GM18526 (cell line): ENCODE measurements around the gene ZNF574.

Experiments used
- POLR2A ChIP-seq: IDR thresholded peaks from 3 replicates; pipeline ENCODE4 v1.6.1; 2011; ENCODE audit not compliant: insufficient read length; ENCODE audit errors: extremely low read depth

Gene ZNF574

GRCh38 chr19:42088471-42089190 lies 12.7 kb downstream of the ZNF574 start:
- no peak for TF ChIP-seq POLR2A

- TF ChIP-seq POLR2A = no peak
Observed at GRCh38 chr19:42089191-42089750, 13.3 kb downstream of the ZNF574 start.

DNA sequence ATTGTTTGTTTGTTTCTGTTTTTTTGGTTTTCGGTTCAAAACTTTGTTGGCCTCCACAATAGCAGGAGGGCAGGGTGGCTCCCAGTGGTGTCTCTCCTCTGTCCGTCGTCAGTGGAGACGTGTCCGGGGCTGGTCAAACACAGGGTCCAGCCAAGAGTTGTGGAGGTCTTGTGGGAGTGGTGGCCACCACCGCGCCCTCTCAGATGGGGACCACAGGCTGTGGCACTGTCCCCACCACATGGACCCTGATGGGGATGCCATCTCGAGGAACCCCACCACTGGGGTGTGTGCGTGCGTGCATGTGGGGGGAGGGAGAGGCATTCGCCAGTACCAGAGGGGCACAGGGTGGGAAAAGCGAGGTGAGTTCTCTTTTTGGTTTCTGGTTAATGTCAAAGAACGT lies 13.8 kb downstream of the ZNF574 start:
- no peak for TF ChIP-seq POLR2A

GRCh38 chr19:42090672-42091071 lies 14.7 kb downstream of the ZNF574 start:
- no peak for TF ChIP-seq POLR2A

DNA sequence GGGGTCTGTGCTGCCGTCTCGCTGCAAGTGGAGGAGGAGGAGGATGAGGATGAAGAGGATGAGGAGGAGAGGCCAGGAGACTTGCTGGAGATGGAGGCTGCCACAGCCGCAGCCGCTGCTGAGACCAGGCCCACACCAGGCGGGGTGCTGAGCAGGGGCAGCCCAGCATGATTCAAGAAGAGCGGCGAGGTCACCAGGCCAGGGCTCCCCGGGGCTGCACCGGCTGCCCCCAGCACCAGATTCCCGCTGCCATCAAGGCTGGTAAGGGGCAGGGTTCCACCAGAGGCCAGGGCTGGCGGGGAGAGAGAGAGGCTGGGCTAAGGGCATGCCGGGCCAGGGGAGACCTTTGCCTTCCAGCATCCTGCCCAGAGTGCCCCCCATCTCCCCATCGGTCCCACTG lies 15.3 kb downstream of the ZNF574 start:
- TF ChIP-seq POLR2A = no peak

DNA sequence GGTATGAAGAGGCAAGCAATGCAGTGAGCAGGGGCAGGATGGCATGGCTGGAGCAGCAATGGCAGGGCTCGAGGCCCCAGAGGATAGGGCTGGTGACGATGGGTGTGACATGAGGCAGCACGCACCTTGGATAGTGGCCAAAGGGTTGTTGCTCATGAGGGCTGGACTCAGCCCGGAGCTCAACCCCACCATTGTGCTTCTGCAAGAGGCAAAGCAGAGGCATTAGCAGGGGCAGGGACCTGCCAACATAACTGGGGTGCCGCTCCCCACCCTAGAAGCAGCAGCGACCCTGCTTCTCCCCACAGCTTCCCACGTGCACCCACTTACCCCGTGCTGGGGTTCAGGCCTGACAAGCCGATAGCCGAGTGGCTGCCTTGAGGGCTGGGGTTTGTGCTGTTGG lies 15.8 kb downstream of the ZNF574 start:
- no peak for TF ChIP-seq POLR2A

DNA sequence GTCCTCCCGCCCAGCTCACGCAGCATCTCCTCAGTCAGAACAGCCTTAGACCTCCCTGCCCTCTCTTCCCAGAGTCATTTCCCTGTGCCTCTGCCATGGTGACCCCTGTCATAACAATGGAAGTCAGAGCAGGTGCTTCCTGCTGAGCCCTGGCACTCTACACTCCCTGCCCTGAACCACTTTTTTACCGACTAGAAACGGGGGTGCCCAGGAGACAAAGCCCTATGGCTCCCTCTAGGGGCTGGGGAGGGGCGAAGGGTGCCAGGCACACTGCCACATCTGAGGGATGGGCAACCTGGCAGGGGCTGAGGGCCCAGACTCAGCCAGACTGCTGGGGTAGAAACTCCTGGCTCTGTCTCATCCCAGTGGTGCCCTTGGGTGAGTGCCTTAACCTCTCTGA lies 16.4 kb downstream of the ZNF574 start:
- TF ChIP-seq POLR2A = no peak

DNA sequence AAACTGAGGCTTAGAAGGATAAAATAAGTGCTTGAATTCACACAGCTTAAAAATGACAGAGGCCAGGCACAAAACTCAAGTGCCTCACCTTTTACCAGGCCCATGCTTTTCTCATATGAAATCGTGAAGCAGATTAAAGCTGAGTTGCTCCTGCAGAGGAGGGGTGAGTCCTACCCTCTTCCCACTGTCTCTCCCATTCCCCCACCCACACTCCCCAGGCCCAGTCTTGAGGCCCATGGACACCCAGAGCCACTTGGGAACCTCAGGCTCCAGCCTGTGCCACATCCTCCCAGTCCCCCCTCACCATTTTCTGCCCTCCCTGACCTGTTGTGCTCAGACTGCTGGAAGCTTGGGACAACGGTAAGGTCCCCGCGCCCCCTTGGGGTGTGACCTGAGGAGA lies 17.5 kb downstream of the ZNF574 start:
- TF ChIP-seq POLR2A = no peak

- TF ChIP-seq POLR2A = no peak
Observed at GRCh38 chr19:42093926-42094325, 18.0 kb downstream of the ZNF574 start.

GRCh38 chr19:42095142-42095813 lies 19.3 kb downstream of the ZNF574 start:
- no peak for TF ChIP-seq POLR2A

DNA sequence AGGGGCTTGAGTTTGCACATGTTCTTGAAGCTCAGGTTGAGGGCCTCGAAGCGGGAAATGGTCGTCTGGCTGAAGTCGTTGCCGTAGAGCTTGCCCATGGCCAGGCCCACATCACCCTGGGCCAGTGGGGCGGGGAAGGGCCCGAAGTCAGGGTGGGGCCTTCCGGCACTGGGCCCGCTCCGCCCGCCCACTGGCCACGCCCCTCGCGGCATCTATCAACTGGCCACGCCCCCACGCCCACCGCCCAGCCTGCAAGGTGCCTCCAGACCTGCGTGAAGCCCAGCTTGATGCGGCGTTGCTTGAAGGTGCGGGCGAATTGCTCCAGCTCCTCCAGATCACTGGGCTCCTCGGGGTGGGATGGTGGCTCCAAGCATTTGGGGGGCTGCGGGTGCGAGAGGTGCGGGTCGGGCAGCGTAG lies 19.9 kb downstream of the ZNF574 start:
- no peak for TF ChIP-seq POLR2A

DNA sequence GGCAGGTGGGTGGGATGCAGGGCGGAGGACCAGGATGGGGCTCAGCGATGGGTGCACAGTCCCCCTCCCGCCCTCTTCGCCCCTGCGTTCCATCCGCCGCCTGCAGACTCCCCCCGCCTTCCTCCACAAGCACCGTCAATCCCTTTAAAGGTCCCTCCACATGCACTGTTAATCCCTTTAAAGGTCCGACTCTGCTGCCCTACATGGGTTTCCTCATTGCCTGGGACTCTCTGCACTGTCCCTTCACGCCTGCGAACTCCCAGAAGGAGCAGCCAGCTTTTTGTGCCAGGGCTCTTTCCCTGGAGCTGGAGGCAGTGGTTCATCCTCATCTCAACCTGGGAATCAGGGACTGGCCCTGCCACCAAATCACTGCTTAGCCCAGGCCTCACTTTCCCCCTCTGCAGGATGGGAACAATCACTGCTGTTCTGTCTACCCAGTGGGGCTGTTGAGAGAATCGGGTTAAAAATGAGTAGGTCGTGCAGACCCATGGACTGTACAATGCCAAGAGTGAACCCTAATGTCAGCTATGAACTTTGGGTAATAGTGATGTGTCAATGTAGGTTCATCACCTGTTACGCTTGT lies 20.4 kb downstream of the ZNF574 start:
- TF ChIP-seq POLR2A = no peak

- no peak for TF ChIP-seq POLR2A
Observed at GRCh38 chr19:42097461-42097860, 21.5 kb downstream of the ZNF574 start.

- TF ChIP-seq POLR2A = no peak
Observed at GRCh38 chr19:42098781-42099180, 22.8 kb downstream of the ZNF574 start.

GRCh38 chr19:42099336-42099925 lies 23.5 kb downstream of the ZNF574 start:
- no peak for TF ChIP-seq POLR2A

DNA sequence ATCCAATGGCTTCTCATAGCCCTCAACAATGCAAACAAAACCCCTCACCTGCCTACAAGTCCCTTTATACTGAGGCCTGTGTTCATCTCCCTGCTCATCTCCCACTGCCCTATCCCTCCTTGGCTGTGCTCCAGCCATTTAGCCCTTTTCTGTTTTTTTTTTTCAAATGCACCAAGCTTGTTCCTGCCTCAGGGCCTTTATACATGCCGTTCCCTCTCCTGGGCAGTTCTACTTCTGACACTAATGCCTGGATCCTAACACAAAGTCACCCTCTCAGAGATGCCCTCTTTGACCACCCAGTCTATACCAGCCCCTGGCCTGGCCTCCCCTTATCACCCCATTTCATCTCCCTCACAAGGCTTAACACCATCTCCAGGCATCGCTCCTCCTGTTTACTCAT lies 26.9 kb downstream of the ZNF574 start:
- TF ChIP-seq POLR2A = no peak
